ENCODE measurements around the gene AKR1C4.

Gene AKR1C4

GRCh38 chr10:5266804-5267203 lies 70.2 kb downstream of the AKR1C4 start:
- DNase-seq (ENCODE audit: low read depth in 2 of 2): no peak

DNA sequence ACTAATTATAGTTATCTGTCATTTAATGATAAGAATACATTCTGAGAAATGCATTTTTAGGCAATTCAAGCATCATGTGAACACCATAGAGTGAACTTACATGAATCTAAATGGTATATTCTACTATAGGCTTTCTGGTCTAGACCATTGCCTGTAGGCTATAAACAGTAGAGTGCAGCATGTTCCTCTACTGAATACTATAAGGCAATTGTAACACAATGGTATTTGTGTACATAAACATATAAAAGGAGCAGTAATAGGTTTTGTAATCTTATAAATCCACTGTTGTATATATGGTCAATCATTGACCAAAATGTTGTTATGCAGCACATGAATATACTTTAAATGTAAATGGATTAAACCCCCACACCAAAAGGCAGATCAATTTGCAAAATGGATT lies 71.6 kb downstream of the AKR1C4 start:
- DNase-seq (ENCODE audit: low read depth in 2 of 2): no peak
